BJ (cell line): ENCODE results near the gene TTC27. TPM values are rescaled to one million over a fixed set of nuclear protein-coding genes. Genes with fewer than 3 reads are reported as not detected.

Source experiments
- CTCF ChIA-PET: fragments of 350-600 bp; formaldehyde crosslinking; extraction: SDS; loops from one replicate; lab custom pipeline; 2021; ENCODE audit warnings: antibody characterized with exemption, inconsistent platforms; lab: Yijun Ruan, JAX
- POLR2A ChIA-PET: fragments of 300-600 bp; sonication (Branson Sonifier 250); formaldehyde crosslinking; extraction: SDS; loops from one replicate; lab custom pipeline; 2021; ENCODE audit warnings: antibody characterized with exemption; lab: Charles Lee
- DNase-seq: peaks from one replicate; pipeline ENCODE4 v3.0.0-alpha.2; 2011; ENCODE audit warnings: low read depth
- H3K27me3 ChIP-seq: 2 replicates; pipeline ENCODE4 v1.6.0; 2011; ENCODE audit warnings: low read length; ENCODE audit not compliant: control insufficient read depth, insufficient read depth
- H3K36me3 ChIP-seq: 2 replicates; pipeline ENCODE4 v1.5.1; 2011; ENCODE audit warnings: low read length; ENCODE audit not compliant: control insufficient read depth, insufficient read depth
- H3K4me3 ChIP-seq: 2 replicates; pipeline ENCODE4 v1.5.1; 2011; ENCODE audit warnings: low read depth, mild to moderate bottlenecking, control low read depth, low read length
- CTCF ChIP-seq: IDR thresholded peaks from 2 replicates; pipeline ENCODE4 v1.5.1; 2011; ENCODE audit warnings: low read depth, mild to moderate bottlenecking, control low read depth, inconsistent platforms, low read length, moderate library complexity; ENCODE audit not compliant: insufficient read depth
- polyA plus RNA-seq: library from polyadenylated mRNA; depleted of rRNA; stranded (reverse); fragments of >200 nt; gene quantifications from 2 replicates; pipeline ENCODE4 v1.2.3, GENCODE V29; 2011

TTC27 gene
- polyA plus RNA-seq, 1 experiment: 10.4 TPM

GRCh38 chr2:32712870-32713269 is 85.0 kb downstream of the TTC27 start:
- CTCF ChIA-PET: no interaction called here
- TF ChIP-seq CTCF: no peak
- no peak for DNase-seq
- Histone ChIP-seq H3K36me3 (no peaks in the 10 kb centered on the region), H3K27me3 (no peaks in the 10 kb centered on the region), H3K4me3 (no peak overlapping the region)
- POLR2A ChIA-PET: no interaction called here

- ChIA-PET POLR2A (no interaction called here), CTCF (interaction anchor here (1.2 kb wide), 1 partner anchor 11 kb away, joined by 3 read pairs; no protein-coding TSS in a partner anchor)
- H3K36me3 ChIP-seq: no peaks in the 10 kb centered on the region
- TF ChIP-seq CTCF: no peak
- no peak for DNase-seq
- H3K27me3 ChIP-seq: no peaks in the 10 kb centered on the region
- no peak overlapping the region for H3K4me3 ChIP-seq
Observed at GRCh38 chr2:32714521-32714920, 86.7 kb downstream of the TTC27 start.

- peak; percentile 22 for DNase-seq
- H3K4me3 ChIP-seq: no peak overlapping the region
- H3K36me3 ChIP-seq: no peaks in the 10 kb centered on the region
- no peaks in the 10 kb centered on the region for H3K27me3 ChIP-seq
- ChIA-PET CTCF (no interaction called here), POLR2A (no interaction called here)
- no peak for TF ChIP-seq CTCF
Observed at GRCh38 chr2:32715391-32715841, 87.6 kb downstream of the TTC27 start.

GRCh38 chr2:32715981-32716380 is 88.1 kb downstream of the TTC27 start:
- Histone ChIP-seq H3K36me3 (no peaks in the 10 kb centered on the region), H3K27me3 (no peaks in the 10 kb centered on the region), H3K4me3 (no peak overlapping the region)
- ChIA-PET CTCF (no interaction called here), POLR2A (no interaction called here)
- no peak for TF ChIP-seq CTCF
- DNase-seq: no peak

- ChIA-PET POLR2A (no interaction called here), CTCF (no interaction called here)
- H3K27me3 ChIP-seq: no peaks in the 10 kb centered on the region
- no peaks in the 10 kb centered on the region for H3K36me3 ChIP-seq
- TF ChIP-seq CTCF: no peak
- no peak for DNase-seq
- H3K4me3 ChIP-seq: no peak overlapping the region
Observed at GRCh38 chr2:32716598-32716997, 88.7 kb downstream of the TTC27 start.
